ENCODE results near the gene APLF.

APLF gene

DNA sequence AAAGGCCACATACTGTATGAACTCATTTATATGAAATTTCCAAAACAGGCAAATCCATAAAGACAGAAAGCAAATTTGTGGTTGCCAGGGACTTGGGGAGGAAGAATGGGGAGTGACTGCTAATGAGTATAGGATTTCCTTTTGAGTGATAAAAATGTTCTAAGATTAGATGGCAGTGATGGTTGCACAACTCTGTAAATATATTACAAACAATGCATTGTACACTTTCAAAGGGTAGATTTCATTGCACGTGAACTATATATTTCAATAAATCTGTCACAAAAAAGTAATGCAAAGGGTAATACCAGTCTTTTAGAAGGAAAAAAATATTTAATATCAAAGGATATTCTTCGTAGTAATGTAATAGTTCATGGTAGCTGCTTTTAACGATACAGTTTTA is 112.3 kb downstream of the APLF start:
- Histone ChIP-seq H3K79me2 (ENCODE audit: insufficient read depth, low read length) (no peaks in the 10 kb centered on the region), H3F3A (ENCODE audit: insufficient read depth) (no peaks in the 10 kb centered on the region), H3K36me3 (ENCODE audit: low read length) (no peaks in the 10 kb centered on the region; the same call in 1 of the 2 replicates), H3K9ac (ENCODE audit: low read length) (no peak overlapping the region), H3K27ac (ENCODE audit: low read depth, low read length) (no peak overlapping the region), H3K9me3 (ENCODE audit: insufficient read depth, low read length) (no peaks in the 10 kb centered on the region), H3K9me2 (replicated peaks; ENCODE audit: insufficient read depth, low read length) (no peaks in the 10 kb centered on the region), H3K27me3 (ENCODE audit: low read length) (no peaks in the 10 kb centered on the region), H3K4me2 (ENCODE audit: low read depth, low read length, poor library complexity, severe bottlenecking) (no peak overlapping the region), H3K4me3 (ENCODE audit: insufficient read depth, low read length, poor library complexity, severe bottlenecking) (no peak overlapping the region), H4K20me1 (ENCODE audit: low read depth, low read length) (no peaks in the 10 kb centered on the region), H2AFZ (ENCODE audit: low read depth, low read length, severe bottlenecking) (no peak overlapping the region)
- TF ChIP-seq EZH2phosphoT487 (conservative IDR thresholded peaks at IDR 0.05; ENCODE audit: low read length) (no peak), CTCF (IDR thresholded peaks at IDR 0.05; ENCODE audit: insufficient read depth, low read length, poor library complexity, severe bottlenecking) (no peak)

DNA sequence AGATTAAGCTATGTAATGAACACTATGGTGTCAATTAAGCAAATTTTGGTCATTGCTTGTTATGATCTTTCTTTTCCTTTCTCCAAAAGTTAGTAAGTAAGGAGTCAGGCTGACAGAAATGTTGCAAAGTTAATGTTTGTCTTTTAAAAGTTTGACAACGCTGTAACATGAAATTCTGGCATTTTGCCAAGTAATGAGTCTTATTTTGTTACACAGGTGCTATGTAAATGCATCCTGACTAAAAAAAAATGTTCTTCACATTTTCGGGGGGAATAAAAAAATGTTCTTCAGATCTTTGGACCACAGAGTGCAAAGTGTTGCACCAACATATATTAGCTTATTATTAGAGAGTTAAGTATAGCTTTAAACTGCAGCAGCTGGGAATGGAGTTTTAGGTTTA is 121.2 kb downstream of the APLF start:
- no peaks in the 10 kb centered on the region for H4K20me1 ChIP-seq (ENCODE audit: low read depth, low read length)
- no peaks in the 10 kb centered on the region for H3K9me2 ChIP-seq (replicated peaks; ENCODE audit: insufficient read depth, low read length)
- H3K27ac ChIP-seq (ENCODE audit: low read depth, low read length), result no peak overlapping the region
- TF ChIP-seq CTCF (IDR thresholded peaks at IDR 0.05; ENCODE audit: insufficient read depth, low read length, poor library complexity, severe bottlenecking), result no peak
- TF ChIP-seq EZH2phosphoT487 (conservative IDR thresholded peaks at IDR 0.05; ENCODE audit: low read length), result no peak
- H3K4me3 ChIP-seq (ENCODE audit: insufficient read depth, low read length, poor library complexity, severe bottlenecking), result no peak overlapping the region
- no peak overlapping the region for H3K9ac ChIP-seq (ENCODE audit: low read length)
- H2AFZ ChIP-seq (ENCODE audit: low read depth, low read length, severe bottlenecking), result no peak overlapping the region
- no peaks in the 10 kb centered on the region for H3K27me3 ChIP-seq (ENCODE audit: low read length)
- no peaks in the 10 kb centered on the region for H3F3A ChIP-seq (ENCODE audit: insufficient read depth)
- H3K4me2 ChIP-seq (ENCODE audit: low read depth, low read length, poor library complexity, severe bottlenecking), result no peak overlapping the region
- no peaks in the 10 kb centered on the region for H3K79me2 ChIP-seq (ENCODE audit: insufficient read depth, low read length)
- no peaks in the 10 kb centered on the region for H3K36me3 ChIP-seq (ENCODE audit: low read length)
- H3K9me3 ChIP-seq (ENCODE audit: insufficient read depth, low read length), result no peaks in the 10 kb centered on the region

- no peaks in the 10 kb centered on the region for H3F3A ChIP-seq (ENCODE audit: insufficient read depth)
- no peaks in the 10 kb centered on the region for H3K36me3 ChIP-seq (ENCODE audit: low read length)
- TF ChIP-seq CTCF (IDR thresholded peaks at IDR 0.05; ENCODE audit: insufficient read depth, low read length, poor library complexity, severe bottlenecking) (no peak), EZH2phosphoT487 (conservative IDR thresholded peaks at IDR 0.05; ENCODE audit: low read length) (no peak)
- H3K9me2 ChIP-seq (replicated peaks; ENCODE audit: insufficient read depth, low read length), result no peaks in the 10 kb centered on the region
- H3K27ac ChIP-seq (ENCODE audit: low read depth, low read length), result no peak overlapping the region
- no peaks in the 10 kb centered on the region for H3K9me3 ChIP-seq (ENCODE audit: insufficient read depth, low read length)
- H4K20me1 ChIP-seq (ENCODE audit: low read depth, low read length), result no peaks in the 10 kb centered on the region
- no peaks in the 10 kb centered on the region for H3K27me3 ChIP-seq (ENCODE audit: low read length)
- no peak overlapping the region for H2AFZ ChIP-seq (ENCODE audit: low read depth, low read length, severe bottlenecking)
- no peaks in the 10 kb centered on the region for H3K79me2 ChIP-seq (ENCODE audit: insufficient read depth, low read length)
- H3K4me3 ChIP-seq (ENCODE audit: insufficient read depth, low read length, poor library complexity, severe bottlenecking), result no peak overlapping the region
- no peak overlapping the region for H3K9ac ChIP-seq (ENCODE audit: low read length)
- H3K4me2 ChIP-seq (ENCODE audit: low read depth, low read length, poor library complexity, severe bottlenecking), result no peak overlapping the region
Measured at GRCh38 chr2:68589963-68590362, 122.6 kb downstream of the APLF start.
